Endodermal cell (in vitro differentiated cells): ENCODE data around the gene ZNF532. TPM values are rescaled to one million over a fixed set of nuclear protein-coding genes. Genes with fewer than 3 reads are reported as not detected.
"Not testable (repeated sequence)": the region's sequence is repeated elsewhere in the genome, so short reads cannot be mapped to it uniquely, and the experiment has no call there.

ENCODE experiments used
- DNase-seq: peaks from one replicate; pipeline ENCODE4 v3.0.0-alpha.2; 2017
- H3K27ac ChIP-seq: 2 replicates; pipeline ENCODE4 v1.5.1; 2013; ENCODE audit warnings: mild to moderate bottlenecking, low read depth, low read length, moderate library complexity
- H3K27me3 ChIP-seq: 2 replicates; pipeline ENCODE4 v1.6.1; 2013; ENCODE audit warnings: mild to moderate bottlenecking, low read length, moderate library complexity; ENCODE audit not compliant: insufficient read depth, control insufficient read depth, poor library complexity, severe bottlenecking
- H3K36me3 ChIP-seq: 2 replicates; pipeline ENCODE4 v1.7.0; 2013; ENCODE audit warnings: mild to moderate bottlenecking, low read length, moderate library complexity; ENCODE audit not compliant: control insufficient read depth, insufficient read depth
- H3K4me1 ChIP-seq: one replicate; pipeline ENCODE4 v1.7.0; 2013; ENCODE audit warnings: low read length; ENCODE audit not compliant: control insufficient read depth, insufficient read depth
- H3K4me3 ChIP-seq: 2 replicates; pipeline ENCODE4 v1.5.1; 2013; ENCODE audit warnings: mild to moderate bottlenecking, low read length, moderate library complexity
- H3K9ac ChIP-seq: 2 replicates; pipeline ENCODE4 v1.6.1; 2013; ENCODE audit warnings: mild to moderate bottlenecking, low read length, moderate library complexity; ENCODE audit not compliant: poor library complexity, severe bottlenecking; ENCODE audit errors: extremely low read depth
- H3K9me3 ChIP-seq: 2 replicates; pipeline ENCODE4 v1.6.1; 2013; ENCODE audit warnings: mild to moderate bottlenecking, low read length, moderate library complexity; ENCODE audit not compliant: control insufficient read depth
- H3K27ac Mint-ChIP-seq: 2 replicates; pipeline ENCODE4 v1.8.0; 2020; ENCODE audit warnings: mixed read lengths
- H3K27me3 Mint-ChIP-seq: 2 replicates; pipeline ENCODE4 v1.8.0; 2021; ENCODE audit warnings: mild to moderate bottlenecking, mixed read lengths; ENCODE audit not compliant: insufficient read depth
- H3K36me3 Mint-ChIP-seq: 2 replicates; pipeline ENCODE4 v1.8.0; 2020; ENCODE audit warnings: low read depth, mixed read lengths
- H3K4me1 Mint-ChIP-seq: 2 replicates; pipeline ENCODE4 v1.8.0; 2020; ENCODE audit warnings: mixed read lengths
- H3K4me3 Mint-ChIP-seq: 2 replicates; pipeline ENCODE4 v1.8.0; 2020; ENCODE audit warnings: mild to moderate bottlenecking, moderate library complexity, mixed read lengths
- H3K9me3 Mint-ChIP-seq: 2 replicates; pipeline ENCODE4 v1.8.0; 2020; ENCODE audit warnings: mild to moderate bottlenecking, mixed read lengths
- CTCF ChIP-seq: fragments of 200-600 bp; sonication (generic); conservative IDR thresholded peaks from 2 replicates; pipeline ENCODE4 v1.5.0; 2021; ENCODE audit warnings: antibody characterized with exemption, mild to moderate bottlenecking
- WGBS, 2 experiments: methylation state at CpG; one replicate each; pipeline versions ENCODE4 v1.1.5 to v1.1.7; 2013; ENCODE audit warnings: missing lambda C conversion rate in 2 of 2, mixed read lengths in 1 of 2; ENCODE audit not compliant: insufficient coverage in 1 of 2, insufficient read length in 1 of 2; 5-methylcytosine and 5-hydroxymethylcytosine counted together
- total RNA-seq, 2 donors: library from RNA; stranded (reverse); fragmentation: NEBNext Ultra II Directional in 1 of 2; extraction: Animal tissue kit (Norgen Biotek cat#: 25700) in 1 of 2; gene quantifications; 2 replicates in 1 of 2; 3 replicates in 1 of 2; pipeline ENCODE4 v1.2.1, GENCODE V29; 2021

ZNF532 gene
- total RNA-seq, 2 donors from 2014 or later: 138 to 207 TPM

- no peaks in the 10 kb centered on the region for H3K36me3 ChIP-seq
- no peak for TF ChIP-seq CTCF
- H3K27ac ChIP-seq: no peak overlapping the region
- DNase-seq: no peak
- no peak overlapping the region for H3K4me3 ChIP-seq
- Mint-ChIP-seq H3K4me1 (peaks cover 4% of the 10 kb centered on the region), H3K36me3 (peaks cover 2% of the 10 kb centered on the region), H3K9me3 (peaks cover 9% of the 10 kb centered on the region), H3K27me3 (no peaks in the 10 kb centered on the region), H3K27ac (no peak overlapping the region), H3K4me3 (no peak overlapping the region)
- no peak overlapping the region for H3K9ac ChIP-seq
- H3K4me1 ChIP-seq: peaks cover 6% of the 10 kb centered on the region
- 95 to 96% methylated on average over 13 of the region's 13 CpGs for WGBS, 2 experiments
- H3K9me3 ChIP-seq: peaks cover 9% of the 10 kb centered on the region
- no peaks in the 10 kb centered on the region for H3K27me3 ChIP-seq
These were observed 41.7 kb upstream of the ZNF532 start for GRCh38 chr18:58822944-58823343.

GRCh38 chr18:58823412-58823811 lies 41.3 kb upstream of the ZNF532 start:
- H3K27ac Mint-ChIP-seq: no peak overlapping the region
- WGBS, 2 experiments: 85 to 92% methylated on average over 2 to 4 of the region's 4 CpGs
- TF ChIP-seq CTCF: no peak
- no peak for DNase-seq
- Histone ChIP-seq H3K9ac (no peak overlapping the region), H3K9me3 (peaks cover 13% of the 10 kb centered on the region), H3K4me1 (peaks cover 6% of the 10 kb centered on the region), H3K27me3 (no peaks in the 10 kb centered on the region), H3K27ac (no peak overlapping the region), H3K36me3 (no peaks in the 10 kb centered on the region), H3K4me3 (no peak overlapping the region)
- no peaks in the 10 kb centered on the region for H3K27me3 Mint-ChIP-seq
- no peak overlapping the region for H3K4me3 Mint-ChIP-seq
- peaks cover 2% of the 10 kb centered on the region for H3K36me3 Mint-ChIP-seq
- H3K4me1 Mint-ChIP-seq: peaks cover 4% of the 10 kb centered on the region
- H3K9me3 Mint-ChIP-seq: peaks cover 14% of the 10 kb centered on the region

- 93 to 96% methylated on average over 2 to 6 of the region's 6 CpGs for WGBS, 2 experiments
- H3K4me1 Mint-ChIP-seq, H3K4me3 ChIP-seq, H3K9ac ChIP-seq, H3K27me3 Mint-ChIP-seq, H3K27ac ChIP-seq, DNase-seq, H3K36me3 ChIP-seq, H3K27ac Mint-ChIP-seq, H3K27me3 ChIP-seq, H3K4me3 Mint-ChIP-seq, H3K36me3 Mint-ChIP-seq, H3K4me1 ChIP-seq: not testable (repeated sequence)
- H3K9me3 Mint-ChIP-seq: peaks cover 38% of the 10 kb centered on the region
- H3K9me3 ChIP-seq: peaks cover 17% of the 10 kb centered on the region
These were observed 37.8 kb upstream of the ZNF532 start for GRCh38 chr18:58826926-58827325.

GRCh38 chr18:58827428-58827827 lies 37.2 kb upstream of the ZNF532 start:
- Mint-ChIP-seq H3K4me1 (peaks cover 14% of the 10 kb centered on the region), H3K4me3 (no peak overlapping the region), H3K9me3 (peaks cover 38% of the 10 kb centered on the region), H3K27ac (no peak overlapping the region), H3K27me3 (no peaks in the 10 kb centered on the region), H3K36me3 (peaks cover 2% of the 10 kb centered on the region)
- Histone ChIP-seq H3K9ac (no peak overlapping the region), H3K27me3 (no peaks in the 10 kb centered on the region), H3K36me3 (no peaks in the 10 kb centered on the region), H3K4me3 (no peak overlapping the region), H3K4me1 (peaks cover 6% of the 10 kb centered on the region), H3K9me3 (peaks cover 17% of the 10 kb centered on the region), H3K27ac (no peak overlapping the region)
- no peak for DNase-seq
- 96 to 100% methylated on average over 5 of the region's 5 CpGs for WGBS, 2 experiments
- no peak for TF ChIP-seq CTCF
